GM19438 (cell line): Measurements from ENCODE around the gene ZNF764.
"Not testable (repeated sequence)": the region's sequence is repeated elsewhere in the genome, so short reads cannot be mapped to it uniquely, and the experiment has no call there.

Experiments used
- ATAC-seq: cut with Tn5 transposase; IDR thresholded peaks from one replicate; pipeline ENCODE4 v1.9.1; 2021; ENCODE audit warnings: low read depth; ENCODE audit not compliant: unreplicated experiment

Gene ZNF764

GRCh38 chr16:30557957-30558788 lies at the start of gene ZNF764:
Gene ZNF764, minus strand, starts transcription at chr16:30558374. Its CDS starts 192 bp downstream, at chr16:30558182.
- ATAC-seq, result peak; percentile 89

- ATAC-seq, result no peak
These were observed 47.8 kb upstream of the ZNF764 start for GRCh38 chr16:30606004-30606403.

- no peak for ATAC-seq
These were observed 47.0 kb upstream of the ZNF764 start for GRCh38 chr16:30605158-30605557.

- no peak for ATAC-seq
These were observed 46.3 kb upstream of the ZNF764 start for GRCh38 chr16:30604316-30604947.

- ATAC-seq, result no peak
These were observed 45.8 kb upstream of the ZNF764 start for GRCh38 chr16:30603945-30604315.

GRCh38 chr16:30602616-30603277 lies 44.6 kb upstream of the ZNF764 start:
- ATAC-seq, result no peak

GRCh38 chr16:30601966-30602365 lies 43.8 kb upstream of the ZNF764 start:
- no peak for ATAC-seq

- ATAC-seq, result no peak
These were observed 42.8 kb upstream of the ZNF764 start for GRCh38 chr16:30600929-30601328.

GRCh38 chr16:30600215-30600614 lies 42.0 kb upstream of the ZNF764 start:
- no peak for ATAC-seq

GRCh38 chr16:30592871-30593270 lies 34.7 kb upstream of the ZNF764 start:
- no peak for ATAC-seq

GRCh38 chr16:30590869-30591268 lies 32.7 kb upstream of the ZNF764 start:
- ATAC-seq, result not testable (repeated sequence)

- ATAC-seq, result not testable (repeated sequence)
These were observed 31.4 kb upstream of the ZNF764 start for GRCh38 chr16:30589582-30589981.

GRCh38 chr16:30588651-30589050 lies 30.5 kb upstream of the ZNF764 start:
- no peak for ATAC-seq

GRCh38 chr16:30585400-30586191 lies 27.4 kb upstream of the ZNF764 start, which contains the start of gene ZNF785:
Gene ZNF785, minus strand, starts transcription at chr16:30585697. Its CDS starts 86 bp downstream, at chr16:30585611.
- ATAC-seq, result peak; percentile 76

GRCh38 chr16:30585022-30585399 lies 26.8 kb upstream of the ZNF764 start:
- peak; percentile 19 for ATAC-seq

- no peak for ATAC-seq
These were observed 24.6 kb upstream of the ZNF764 start for GRCh38 chr16:30582611-30583340.

GRCh38 chr16:30581457-30581856 lies 23.3 kb upstream of the ZNF764 start:
- no peak for ATAC-seq

GRCh38 chr16:30574678-30575077 lies 16.5 kb upstream of the ZNF764 start:
- no peak for ATAC-seq

GRCh38 chr16:30571445-30572322 lies 13.5 kb upstream of the ZNF764 start, which contains the start of gene ZNF688:
Gene ZNF688, minus strand, starts transcription at chr16:30571714. Its CDS starts 85 bp downstream, at chr16:30571629.
- ATAC-seq, result peak; percentile 78
